ENCODE results near the gene DOK6.
A peak's percentile ranks its signal among the peaks of the same experiment; 100 is the strongest.

DOK6 gene

GRCh38 chr18:69528435-69528834 is 127.7 kb downstream of the DOK6 start:
- Mint-ChIP-seq H3K4me1 (peaks cover 6% of the 10 kb centered on the region), H3K9me3 (no peaks in the 10 kb centered on the region), H3K27me3 (ENCODE audit: low read depth) (no peaks in the 10 kb centered on the region), H3K36me3 (ENCODE audit: low read depth) (peaks cover 3% of the 10 kb centered on the region), H3K27ac (no peak overlapping the region), H3K4me3 (no peak overlapping the region)
- no peak for TF ChIP-seq CTCF (IDR thresholded peaks at IDR 0.05; ENCODE audit: unreplicated experiment in 3 of 3)

GRCh38 chr18:69529151-69529550 is 128.5 kb downstream of the DOK6 start:
- no peak for TF ChIP-seq CTCF (IDR thresholded peaks at IDR 0.05; ENCODE audit: unreplicated experiment in 3 of 3)
- Mint-ChIP-seq H3K27me3 (ENCODE audit: low read depth) (no peaks in the 10 kb centered on the region), H3K4me1 (peaks cover 6% of the 10 kb centered on the region), H3K4me3 (no peak overlapping the region), H3K36me3 (ENCODE audit: low read depth) (peaks cover 3% of the 10 kb centered on the region), H3K27ac (no peak overlapping the region), H3K9me3 (no peaks in the 10 kb centered on the region)

GRCh38 chr18:69531973-69532372 is 131.3 kb downstream of the DOK6 start:
- peaks cover 6% of the 10 kb centered on the region for H3K4me1 Mint-ChIP-seq
- no peaks in the 10 kb centered on the region for H3K9me3 Mint-ChIP-seq
- TF ChIP-seq CTCF (IDR thresholded peaks at IDR 0.05; ENCODE audit: unreplicated experiment in 3 of 3) = no peak
- H3K36me3 Mint-ChIP-seq (ENCODE audit: low read depth) = peaks cover 3% of the 10 kb centered on the region
- no peak overlapping the region for H3K4me3 Mint-ChIP-seq
- no peaks in the 10 kb centered on the region for H3K27me3 Mint-ChIP-seq (ENCODE audit: low read depth)
- no peak overlapping the region for H3K27ac Mint-ChIP-seq

GRCh38 chr18:69537183-69537582 is 136.5 kb downstream of the DOK6 start:
- no peak for TF ChIP-seq CTCF (IDR thresholded peaks at IDR 0.05; ENCODE audit: unreplicated experiment in 3 of 3)
- peaks cover 2% of the 10 kb centered on the region for H3K9me3 Mint-ChIP-seq
- H3K4me3 Mint-ChIP-seq = no peak overlapping the region
- H3K27ac Mint-ChIP-seq = no peak overlapping the region
- H3K27me3 Mint-ChIP-seq (ENCODE audit: low read depth) = no peaks in the 10 kb centered on the region
- peaks cover 18% of the 10 kb centered on the region for H3K36me3 Mint-ChIP-seq (ENCODE audit: low read depth)
- peaks cover 4% of the 10 kb centered on the region for H3K4me1 Mint-ChIP-seq

GRCh38 chr18:69538849-69539248 is 138.2 kb downstream of the DOK6 start:
- Mint-ChIP-seq H3K27me3 (ENCODE audit: low read depth) (no peaks in the 10 kb centered on the region), H3K36me3 (ENCODE audit: low read depth) (peaks cover 18% of the 10 kb centered on the region), H3K4me3 (no peak overlapping the region), H3K4me1 (peaks cover 4% of the 10 kb centered on the region), H3K9me3 (peaks cover 2% of the 10 kb centered on the region), H3K27ac (peak overlapping the region in 1 of 3 experiments; percentile 38)
- TF ChIP-seq CTCF (IDR thresholded peaks at IDR 0.05; ENCODE audit: unreplicated experiment in 3 of 3) = no peak

GRCh38 chr18:69539404-69539803 is 138.7 kb downstream of the DOK6 start:
- H3K4me1 Mint-ChIP-seq = peaks cover 4% of the 10 kb centered on the region
- H3K36me3 Mint-ChIP-seq (ENCODE audit: low read depth) = peaks cover 18% of the 10 kb centered on the region
- TF ChIP-seq CTCF (IDR thresholded peaks at IDR 0.05; ENCODE audit: unreplicated experiment in 3 of 3) = no peak
- peaks cover 2% of the 10 kb centered on the region for H3K9me3 Mint-ChIP-seq
- H3K27me3 Mint-ChIP-seq (ENCODE audit: low read depth) = no peaks in the 10 kb centered on the region
- H3K4me3 Mint-ChIP-seq = no peak overlapping the region
- no peak overlapping the region for H3K27ac Mint-ChIP-seq
